ENCODE results near the gene FBXO31.

FBXO31 gene

GRCh38 chr16:87330257-87330624 lies 53.3 kb downstream of the FBXO31 start:
- Histone ChIP-seq H3K4me3 (no peak overlapping the region), H3K27ac (peak overlapping the region in 1 of 2 donors; percentile 40)
- DNase-seq (ENCODE audit: low spot score) = no peak
- no peak for TF ChIP-seq CTCF (IDR thresholded peaks at IDR 0.05)

GRCh38 chr16:87329436-87330256 lies 53.9 kb downstream of the FBXO31 start:
- DNase-seq (ENCODE audit: low spot score) = no peak
- Histone ChIP-seq H3K4me3 (no peak overlapping the region), H3K27ac (peak overlapping the region in 1 of 2 donors; percentile 40)
- TF ChIP-seq CTCF (IDR thresholded peaks at IDR 0.05) = no peak

- no peak overlapping the region for H3K4me3 ChIP-seq
- H3K27ac ChIP-seq = peak overlapping the region in 1 of 2 donors; percentile 6
- no peak for DNase-seq (ENCODE audit: low spot score)
- TF ChIP-seq CTCF (IDR thresholded peaks at IDR 0.05) = no peak
These were observed 54.7 kb downstream of the FBXO31 start for GRCh38 chr16:87328846-87329245.

- DNase-seq (ENCODE audit: low spot score) = no peak
- H3K27ac ChIP-seq = peak overlapping the region in 1 of 2 donors; percentile 53
- TF ChIP-seq CTCF (IDR thresholded peaks at IDR 0.05) = no peak
- no peak overlapping the region for H3K4me3 ChIP-seq
These were observed 55.6 kb downstream of the FBXO31 start for GRCh38 chr16:87327798-87328495.

- H3K27ac ChIP-seq = peak overlapping the region in 1 of 2 donors; percentile 53
- DNase-seq (ENCODE audit: low spot score) = no peak
- no peak for TF ChIP-seq CTCF (IDR thresholded peaks at IDR 0.05)
- H3K4me3 ChIP-seq = no peak overlapping the region
These were observed 57.4 kb downstream of the FBXO31 start for GRCh38 chr16:87326151-87326571.

GRCh38 chr16:87325423-87325858 lies 58.1 kb downstream of the FBXO31 start:
- DNase-seq (ENCODE audit: low spot score) = no peak
- Histone ChIP-seq H3K27ac (peak overlapping the region in 1 of 2 donors; percentile 53), H3K4me3 (no peak overlapping the region)
- no peak for TF ChIP-seq CTCF (IDR thresholded peaks at IDR 0.05)

All from coronary artery (tissue), 2 donors.